Peyer's patch (tissue), 4 donors: Measurements from ENCODE around the gene HOXD1.

ENCODE experiments used
- POLR2A ChIP-seq, 2 donors: fragments of 450-650 bp; IDR thresholded peaks; one replicate each; pipeline ENCODE4 v1.5.1; 2017; ENCODE audit warnings: antibody characterized with exemption in 2 of 2, mild to moderate bottlenecking in 2 of 2, moderate library complexity in 2 of 2
- TF ChIP-seq, protein P1 (sequence below), 6 experiments: fragments of 450-650 bp in 4 of 6; fragments of 200-600 bp in 2 of 6; sonication (generic) in 1 of 6; IDR thresholded peaks; one replicate each; pipeline ENCODE4 v1.5.1; 2017 to 2019; ENCODE audit warnings: antibody characterized with exemption in 6 of 6, mild to moderate bottlenecking in 3 of 6, moderate library complexity in 1 of 6

GRCh38 chr2:176160251-176160985 is 28.1 kb upstream of the HOXD1 start:
- TF ChIP-seq POLR2A (IDR thresholded peaks at IDR 0.05) = no peak
- TF ChIP-seq, protein P1, sequence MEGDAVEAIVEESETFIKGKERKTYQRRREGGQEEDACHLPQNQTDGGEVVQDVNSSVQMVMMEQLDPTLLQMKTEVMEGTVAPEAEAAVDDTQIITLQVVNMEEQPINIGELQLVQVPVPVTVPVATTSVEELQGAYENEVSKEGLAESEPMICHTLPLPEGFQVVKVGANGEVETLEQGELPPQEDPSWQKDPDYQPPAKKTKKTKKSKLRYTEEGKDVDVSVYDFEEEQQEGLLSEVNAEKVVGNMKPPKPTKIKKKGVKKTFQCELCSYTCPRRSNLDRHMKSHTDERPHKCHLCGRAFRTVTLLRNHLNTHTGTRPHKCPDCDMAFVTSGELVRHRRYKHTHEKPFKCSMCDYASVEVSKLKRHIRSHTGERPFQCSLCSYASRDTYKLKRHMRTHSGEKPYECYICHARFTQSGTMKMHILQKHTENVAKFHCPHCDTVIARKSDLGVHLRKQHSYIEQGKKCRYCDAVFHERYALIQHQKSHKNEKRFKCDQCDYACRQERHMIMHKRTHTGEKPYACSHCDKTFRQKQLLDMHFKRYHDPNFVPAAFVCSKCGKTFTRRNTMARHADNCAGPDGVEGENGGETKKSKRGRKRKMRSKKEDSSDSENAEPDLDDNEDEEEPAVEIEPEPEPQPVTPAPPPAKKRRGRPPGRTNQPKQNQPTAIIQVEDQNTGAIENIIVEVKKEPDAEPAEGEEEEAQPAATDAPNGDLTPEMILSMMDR (IDR thresholded peaks at IDR 0.05) = no peak
